Neural progenitor cell (in vitro differentiated cells): Measurements from ENCODE around the gene ESPN.
"Not testable (repeated sequence)": the region's sequence is repeated elsewhere in the genome, so short reads cannot be mapped to it uniquely, and the experiment has no call there.

Experiments used
- CTCF ChIP-seq: fragments of 200-600 bp; sonication (generic); IDR thresholded peaks from 2 replicates; pipeline ENCODE4 v1.5.1; 2017; ENCODE audit warnings: antibody characterized with exemption, mild to moderate bottlenecking
- EZH2 ChIP-seq: fragments of 200-600 bp; sonication (generic); IDR thresholded peaks from 2 replicates; pipeline ENCODE4 v1.6.1; 2017; ENCODE audit warnings: antibody characterized with exemption, mild to moderate bottlenecking, moderate library complexity

GRCh38 chr1:6431645-6432579, 7.3 kb downstream of the ESPN start:
- TF ChIP-seq CTCF, EZH2: not testable (repeated sequence)
